ENCODE data around the gene CUBN.

Gene CUBN

GRCh38 chr10:17146892-17147291 lies 17.3 kb upstream of the CUBN start:
- no peak for TF ChIP-seq MYC (IDR thresholded peaks at IDR 0.05; ENCODE audit: low read depth, low read length)
- TF ChIP-seq POLR2A (IDR thresholded peaks at IDR 0.05; ENCODE audit: extremely low read depth, insufficient read length) = no peak
- TF ChIP-seq, protein P1, sequence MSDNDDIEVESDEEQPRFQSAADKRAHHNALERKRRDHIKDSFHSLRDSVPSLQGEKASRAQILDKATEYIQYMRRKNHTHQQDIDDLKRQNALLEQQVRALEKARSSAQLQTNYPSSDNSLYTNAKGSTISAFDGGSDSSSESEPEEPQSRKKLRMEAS (IDR thresholded peaks at IDR 0.05; ENCODE audit: low read depth, low read length) = no peak
- TF ChIP-seq, protein P2, sequence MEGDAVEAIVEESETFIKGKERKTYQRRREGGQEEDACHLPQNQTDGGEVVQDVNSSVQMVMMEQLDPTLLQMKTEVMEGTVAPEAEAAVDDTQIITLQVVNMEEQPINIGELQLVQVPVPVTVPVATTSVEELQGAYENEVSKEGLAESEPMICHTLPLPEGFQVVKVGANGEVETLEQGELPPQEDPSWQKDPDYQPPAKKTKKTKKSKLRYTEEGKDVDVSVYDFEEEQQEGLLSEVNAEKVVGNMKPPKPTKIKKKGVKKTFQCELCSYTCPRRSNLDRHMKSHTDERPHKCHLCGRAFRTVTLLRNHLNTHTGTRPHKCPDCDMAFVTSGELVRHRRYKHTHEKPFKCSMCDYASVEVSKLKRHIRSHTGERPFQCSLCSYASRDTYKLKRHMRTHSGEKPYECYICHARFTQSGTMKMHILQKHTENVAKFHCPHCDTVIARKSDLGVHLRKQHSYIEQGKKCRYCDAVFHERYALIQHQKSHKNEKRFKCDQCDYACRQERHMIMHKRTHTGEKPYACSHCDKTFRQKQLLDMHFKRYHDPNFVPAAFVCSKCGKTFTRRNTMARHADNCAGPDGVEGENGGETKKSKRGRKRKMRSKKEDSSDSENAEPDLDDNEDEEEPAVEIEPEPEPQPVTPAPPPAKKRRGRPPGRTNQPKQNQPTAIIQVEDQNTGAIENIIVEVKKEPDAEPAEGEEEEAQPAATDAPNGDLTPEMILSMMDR (IDR thresholded peaks at IDR 0.05; ENCODE audit: low read depth, low read length) = no peak
- DNase-seq (ENCODE audit: low read depth) = no peak
- no peak overlapping the region for H3K4me3 ChIP-seq (ENCODE audit: low read depth, low read length)

DNA sequence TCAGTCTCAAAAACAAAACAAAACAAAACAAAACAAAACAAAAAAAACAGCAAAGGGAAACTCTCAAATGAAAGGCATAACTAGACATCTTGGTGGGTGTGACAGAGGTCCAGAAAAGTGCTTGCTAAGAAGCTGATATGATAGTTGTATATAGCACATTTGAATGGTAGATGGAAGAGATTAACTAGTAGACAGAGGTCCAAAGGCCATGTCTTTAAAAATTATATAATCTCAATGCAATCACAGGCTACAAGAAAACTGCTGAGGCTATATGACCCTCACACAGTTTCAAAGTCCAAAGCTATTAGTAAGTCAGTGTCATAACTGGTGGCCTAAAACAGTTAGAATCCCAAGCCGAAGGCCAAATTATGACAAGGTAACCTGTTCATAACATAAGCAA lies 15.6 kb upstream of the CUBN start:
- no peak for DNase-seq (ENCODE audit: low read depth)
- H3K4me3 ChIP-seq (ENCODE audit: low read depth, low read length) = no peak overlapping the region
- no peak for TF ChIP-seq MYC (IDR thresholded peaks at IDR 0.05; ENCODE audit: low read depth, low read length)
- TF ChIP-seq, protein P2 (IDR thresholded peaks at IDR 0.05; ENCODE audit: low read depth, low read length) = no peak
- TF ChIP-seq POLR2A (IDR thresholded peaks at IDR 0.05; ENCODE audit: extremely low read depth, insufficient read length) = no peak
- TF ChIP-seq, protein P1 (IDR thresholded peaks at IDR 0.05; ENCODE audit: low read depth, low read length) = no peak

GRCh38 chr10:17144757-17145156 lies 15.1 kb upstream of the CUBN start:
- TF ChIP-seq, protein P1 (IDR thresholded peaks at IDR 0.05; ENCODE audit: low read depth, low read length) = no peak
- no peak for TF ChIP-seq MYC (IDR thresholded peaks at IDR 0.05; ENCODE audit: low read depth, low read length)
- TF ChIP-seq, protein P2 (IDR thresholded peaks at IDR 0.05; ENCODE audit: low read depth, low read length) = no peak
- no peak overlapping the region for H3K4me3 ChIP-seq (ENCODE audit: low read depth, low read length)
- DNase-seq (ENCODE audit: low read depth) = no peak

- no peak overlapping the region for H3K4me3 ChIP-seq (ENCODE audit: low read depth, low read length)
- DNase-seq (ENCODE audit: low read depth) = no peak
- TF ChIP-seq, protein P2 (IDR thresholded peaks at IDR 0.05; ENCODE audit: low read depth, low read length) = no peak
- TF ChIP-seq, protein P1 (IDR thresholded peaks at IDR 0.05; ENCODE audit: low read depth, low read length) = no peak
- TF ChIP-seq POLR2A (IDR thresholded peaks at IDR 0.05; ENCODE audit: extremely low read depth, insufficient read length) = no peak
- TF ChIP-seq MYC (IDR thresholded peaks at IDR 0.05; ENCODE audit: low read depth, low read length) = no peak
These were observed 14.4 kb upstream of the CUBN start for GRCh38 chr10:17144032-17144431.

DNA sequence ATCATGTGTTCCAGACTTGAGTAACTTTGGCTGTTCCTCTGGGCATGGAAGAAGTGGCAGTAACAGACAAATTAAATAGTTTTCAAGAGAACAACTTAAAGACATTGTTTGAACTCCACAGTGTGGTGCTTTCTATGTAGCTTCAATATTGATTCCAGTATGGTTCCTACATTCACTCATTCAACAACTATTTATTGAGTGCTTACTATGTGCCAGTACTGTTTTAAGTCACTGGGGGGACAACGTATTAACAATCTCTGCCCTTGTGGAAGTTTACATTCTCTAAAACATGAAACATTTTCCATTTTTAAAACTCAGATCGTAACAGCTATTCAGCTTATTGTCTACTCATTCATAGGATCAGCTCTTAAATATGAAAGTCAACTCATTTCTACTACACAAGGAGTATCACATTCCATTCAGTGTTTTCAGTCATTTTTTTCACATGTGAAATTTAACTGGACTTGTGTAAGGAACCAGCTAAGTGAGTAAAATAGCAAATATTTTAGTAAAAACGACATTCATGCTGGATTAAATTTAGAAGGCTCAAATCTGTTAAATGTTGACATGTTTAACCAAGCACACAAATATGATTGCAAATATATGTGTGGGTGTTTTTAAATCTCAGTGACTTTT lies 13.6 kb upstream of the CUBN start:
- DNase-seq (ENCODE audit: low read depth) = no peak
- TF ChIP-seq MYC (IDR thresholded peaks at IDR 0.05; ENCODE audit: low read depth, low read length) (no peak), POLR2A (IDR thresholded peaks at IDR 0.05; ENCODE audit: extremely low read depth, insufficient read length) (no peak)
- TF ChIP-seq, protein P1 (IDR thresholded peaks at IDR 0.05; ENCODE audit: low read depth, low read length) = no peak
- TF ChIP-seq, protein P2 (IDR thresholded peaks at IDR 0.05; ENCODE audit: low read depth, low read length) = no peak
- H3K4me3 ChIP-seq (ENCODE audit: low read depth, low read length) = no peak overlapping the region
